ENCODE data around the gene ARID1B. TPM values are rescaled to one million over a fixed set of nuclear protein-coding genes. Genes with fewer than 3 reads are reported as not detected.

The ARID1B gene
- total RNA-seq, 1 experiment from 2014 or later: 60.3 TPM

GRCh38 chr6:156948807-156949206, 171.6 kb downstream of the ARID1B start:
- H3K4me3 Mint-ChIP-seq: no peak overlapping the region
- H3K9me3 Mint-ChIP-seq: no peaks in the 10 kb centered on the region
- DNase-seq (ENCODE audit: low spot score): no peak
- H3K36me3 Mint-ChIP-seq: no peaks in the 10 kb centered on the region
- peaks cover 69% of the 10 kb centered on the region for H3K4me1 Mint-ChIP-seq
- H3K27me3 Mint-ChIP-seq (ENCODE audit: low read depth): no peaks in the 10 kb centered on the region
- POLR2A ChIA-PET: no interaction called here
- ATAC-seq: no peak
- CTCF ChIA-PET: no interaction called here
- TF ChIP-seq TEAD4 (CRISPR knock-in tag; IDR thresholded peaks at IDR 0.05): no peak
- no peak for TF ChIP-seq ERG (CRISPR knock-in tag; IDR thresholded peaks at IDR 0.05)
- no peak for TF ChIP-seq SOX15 (CRISPR knock-in tag; IDR thresholded peaks at IDR 0.05)
- TF ChIP-seq USF2 (CRISPR knock-in tag; IDR thresholded peaks at IDR 0.05): no peak
- TF ChIP-seq ZBTB21 (CRISPR knock-in tag; IDR thresholded peaks at IDR 0.05; ENCODE audit: borderline replicate concordance): no peak
- TF ChIP-seq HMGA2 (CRISPR knock-in tag; IDR thresholded peaks at IDR 0.05): no peak
- peak overlapping the region; percentile 85; the same call in 1 of the 2 replicates for H3K27ac Mint-ChIP-seq

- ChIA-PET CTCF (no interaction called here), POLR2A (no interaction called here)
- Mint-ChIP-seq H3K4me3 (no peak overlapping the region), H3K36me3 (no peaks in the 10 kb centered on the region), H3K9me3 (no peaks in the 10 kb centered on the region), H3K4me1 (peaks cover 65% of the 10 kb centered on the region), H3K27me3 (ENCODE audit: low read depth) (no peaks in the 10 kb centered on the region), H3K27ac (peak overlapping the region; percentile 25; the same call in 1 of the 2 replicates)
- ATAC-seq (peak; percentile 15; the same call in 1 of the 2 replicates), DNase-seq (ENCODE audit: low spot score) (no peak)
- no peak for TF ChIP-seq TEAD4 (CRISPR knock-in tag; IDR thresholded peaks at IDR 0.05)
- TF ChIP-seq NR3C1 (CRISPR knock-in tag; conservative IDR thresholded peaks at IDR 0.05; ENCODE audit: low read depth): no peak
- TF ChIP-seq JAZF1 (CRISPR knock-in tag; IDR thresholded peaks at IDR 0.05): no peak
- no peak for TF ChIP-seq E2F5 (CRISPR knock-in tag; IDR thresholded peaks at IDR 0.05)
- TF ChIP-seq E2F4 (CRISPR knock-in tag; IDR thresholded peaks at IDR 0.05; ENCODE audit: borderline replicate concordance, low read depth): no peak
- TF ChIP-seq, protein P1, sequence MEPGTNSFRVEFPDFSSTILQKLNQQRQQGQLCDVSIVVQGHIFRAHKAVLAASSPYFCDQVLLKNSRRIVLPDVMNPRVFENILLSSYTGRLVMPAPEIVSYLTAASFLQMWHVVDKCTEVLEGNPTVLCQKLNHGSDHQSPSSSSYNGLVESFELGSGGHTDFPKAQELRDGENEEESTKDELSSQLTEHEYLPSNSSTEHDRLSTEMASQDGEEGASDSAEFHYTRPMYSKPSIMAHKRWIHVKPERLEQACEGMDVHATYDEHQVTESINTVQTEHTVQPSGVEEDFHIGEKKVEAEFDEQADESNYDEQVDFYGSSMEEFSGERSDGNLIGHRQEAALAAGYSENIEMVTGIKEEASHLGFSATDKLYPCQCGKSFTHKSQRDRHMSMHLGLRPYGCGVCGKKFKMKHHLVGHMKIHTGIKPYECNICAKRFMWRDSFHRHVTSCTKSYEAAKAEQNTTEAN (CRISPR knock-in tag; IDR thresholded peaks at IDR 0.05): no peak
- no peak for TF ChIP-seq ZNF671 (CRISPR knock-in tag; IDR thresholded peaks at IDR 0.05)
- TF ChIP-seq, protein P2, sequence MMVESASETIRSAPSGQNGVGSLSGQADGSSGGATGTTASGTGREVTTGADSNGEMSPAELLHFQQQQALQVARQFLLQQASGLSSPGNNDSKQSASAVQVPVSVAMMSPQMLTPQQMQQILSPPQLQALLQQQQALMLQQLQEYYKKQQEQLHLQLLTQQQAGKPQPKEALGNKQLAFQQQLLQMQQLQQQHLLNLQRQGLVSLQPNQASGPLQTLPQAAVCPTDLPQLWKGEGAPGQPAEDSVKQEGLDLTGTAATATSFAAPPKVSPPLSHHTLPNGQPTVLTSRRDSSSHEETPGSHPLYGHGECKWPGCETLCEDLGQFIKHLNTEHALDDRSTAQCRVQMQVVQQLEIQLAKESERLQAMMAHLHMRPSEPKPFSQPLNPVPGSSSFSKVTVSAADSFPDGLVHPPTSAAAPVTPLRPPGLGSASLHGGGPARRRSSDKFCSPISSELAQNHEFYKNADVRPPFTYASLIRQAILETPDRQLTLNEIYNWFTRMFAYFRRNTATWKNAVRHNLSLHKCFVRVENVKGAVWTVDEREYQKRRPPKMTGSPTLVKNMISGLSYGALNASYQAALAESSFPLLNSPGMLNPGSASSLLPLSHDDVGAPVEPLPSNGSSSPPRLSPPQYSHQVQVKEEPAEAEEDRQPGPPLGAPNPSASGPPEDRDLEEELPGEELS (CRISPR knock-in tag; IDR thresholded peaks at IDR 0.05): no peak
- TF ChIP-seq ATF6 (CRISPR knock-in tag; IDR thresholded peaks at IDR 0.05): no peak
- TF ChIP-seq, protein P3, sequence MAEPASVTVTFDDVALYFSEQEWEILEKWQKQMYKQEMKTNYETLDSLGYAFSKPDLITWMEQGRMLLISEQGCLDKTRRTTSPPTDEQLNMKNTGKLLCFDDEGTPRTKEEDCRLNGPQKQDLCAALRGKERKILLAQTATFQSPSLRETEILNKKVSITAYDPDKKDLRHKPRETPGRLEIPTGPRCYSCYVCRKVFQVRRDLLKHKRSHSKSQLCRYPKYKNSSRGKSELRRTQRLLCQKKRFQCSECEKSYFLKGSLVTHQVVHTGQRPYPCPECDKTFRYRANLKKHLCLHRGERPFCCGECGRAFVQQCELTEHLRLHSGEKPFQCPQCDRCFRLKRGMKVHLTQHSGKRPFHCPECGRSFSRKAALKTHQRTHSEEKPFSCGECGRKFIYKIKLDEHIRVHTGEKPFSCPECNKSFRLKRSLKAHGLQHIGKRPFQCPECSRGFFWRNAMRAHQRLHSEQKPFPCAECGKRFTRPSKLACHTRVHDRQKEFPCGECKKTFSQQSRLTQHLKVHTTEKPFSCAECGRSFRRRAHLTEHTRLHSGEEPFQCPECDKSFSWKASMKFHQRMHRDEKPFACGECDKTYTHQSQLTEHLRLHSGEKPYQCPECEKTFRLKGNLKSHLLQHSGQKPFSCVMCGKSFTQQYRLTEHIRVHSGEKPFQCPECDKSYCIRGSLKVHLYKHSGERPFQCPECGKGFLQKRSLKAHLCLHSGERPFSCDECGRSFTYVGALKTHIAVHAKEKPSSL (CRISPR knock-in tag; conservative IDR thresholded peaks at IDR 0.05): no peak
- TF ChIP-seq, protein P4, sequence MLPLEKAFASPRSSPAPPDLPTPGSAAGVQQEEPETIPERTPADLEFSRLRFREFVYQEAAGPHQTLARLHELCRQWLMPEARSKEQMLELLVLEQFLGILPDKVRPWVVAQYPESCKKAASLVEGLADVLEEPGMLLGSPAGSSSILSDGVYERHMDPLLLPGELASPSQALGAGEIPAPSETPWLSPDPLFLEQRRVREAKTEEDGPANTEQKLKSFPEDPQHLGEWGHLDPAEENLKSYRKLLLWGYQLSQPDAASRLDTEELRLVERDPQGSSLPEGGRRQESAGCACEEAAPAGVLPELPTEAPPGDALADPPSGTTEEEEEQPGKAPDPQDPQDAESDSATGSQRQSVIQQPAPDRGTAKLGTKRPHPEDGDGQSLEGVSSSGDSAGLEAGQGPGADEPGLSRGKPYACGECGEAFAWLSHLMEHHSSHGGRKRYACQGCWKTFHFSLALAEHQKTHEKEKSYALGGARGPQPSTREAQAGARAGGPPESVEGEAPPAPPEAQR (CRISPR knock-in tag; IDR thresholded peaks at IDR 0.05): no peak
- no peak for TF ChIP-seq FOXP1 (CRISPR knock-in tag; IDR thresholded peaks at IDR 0.05; ENCODE audit: borderline replicate concordance)
- TF ChIP-seq ZNF512 (CRISPR knock-in tag; IDR thresholded peaks at IDR 0.05; ENCODE audit: borderline replicate concordance): no peak
- TF ChIP-seq SP1 (CRISPR knock-in tag; conservative IDR thresholded peaks at IDR 0.05): no peak
These were observed 172.2 kb downstream of the ARID1B start for GRCh38 chr6:156949376-156949775.
